SK-N-SH (cell line): Measurements from ENCODE around the gene ZNF761. TPM values are rescaled to one million over a fixed set of nuclear protein-coding genes. Genes with fewer than 3 reads are reported as not detected.
A peak's percentile ranks its signal among the peaks of the same experiment; 100 is the strongest.

Source experiments
- CTCF ChIA-PET: fragments of 300-600, 350-600 bp; formaldehyde crosslinking; extraction: SDS; loops from one replicate; lab custom pipeline; 2021; lab: Yijun Ruan, JAX
- POLR2A ChIA-PET: fragments of 350-600 bp; sonication (Branson Sonifier 250); formaldehyde crosslinking; extraction: SDS; loops from one replicate; lab custom pipeline; 2020; ENCODE audit warnings: antibody characterized with exemption, inconsistent platforms; lab: Yijun Ruan, JAX
- DNase-seq: peaks from one replicate; pipeline ENCODE4 v3.0.0; 2012
- H2AFZ ChIP-seq: fragments of 200-600 bp; sonication (generic); 2 replicates; pipeline ENCODE4 v1.8.1; 2016; ENCODE audit warnings: antibody characterized with exemption, mild to moderate bottlenecking, low read depth
- H3F3A ChIP-seq: fragments of 200-600 bp; sonication (generic); replicated peaks from 2 replicates; pipeline ENCODE3; 2016; ENCODE audit warnings: antibody characterized with exemption, mild to moderate bottlenecking; ENCODE audit not compliant: insufficient read depth
- H3K27ac ChIP-seq, 2 experiments: fragments of 200-500 bp in 1 of 2; fragments of 200-600 bp in 1 of 2; sonication (Bioruptor generic) in 1 of 2; sonication (generic), shearing (Covaris generic) in 1 of 2; 2 replicates each; pipeline versions ENCODE4 v1.5.1 to v1.6.1; 2014 to 2016; ENCODE audit warnings: low read depth in 2 of 2, inconsistent platforms in 1 of 2, low read length in 1 of 2, mild to moderate bottlenecking in 1 of 2, mixed read lengths in 1 of 2
- H3K27me3 ChIP-seq: fragments of 200-600 bp; sonication (generic), shearing (Covaris generic); 2 replicates; pipeline ENCODE4 v1.6.1; 2016; ENCODE audit warnings: mixed run types; ENCODE audit not compliant: insufficient read depth
- H3K36me3 ChIP-seq, 2 experiments: fragments of 200-500 bp in 1 of 2; fragments of 200-600 bp in 1 of 2; sonication (Bioruptor generic) in 1 of 2; sonication (generic) in 1 of 2; replicated peaks in 1 of 2; 2 replicates each; pipeline versions ENCODE3 to v1.5.1; 2014 to 2016; ENCODE audit warnings: low read length in 1 of 2, mild to moderate bottlenecking in 1 of 2; ENCODE audit not compliant: insufficient read depth in 2 of 2, control insufficient read depth in 1 of 2
- H3K4me1 ChIP-seq, 2 experiments: fragments of 200-500 bp in 1 of 2; fragments of 200-600 bp in 1 of 2; sonication (Bioruptor generic) in 1 of 2; sonication (generic), shearing (Covaris generic) in 1 of 2; 2 replicates each; pipeline versions ENCODE4 v1.5.1 to v1.6.1; 2014 to 2016; ENCODE audit warnings: low read depth in 1 of 2, low read length in 1 of 2, mixed run types in 1 of 2; ENCODE audit not compliant: insufficient read depth in 2 of 2, control insufficient read depth in 1 of 2
- H3K4me2 ChIP-seq: fragments of 200-600 bp; sonication (generic), shearing (Covaris generic); 2 replicates; pipeline ENCODE4 v1.6.1; 2017; ENCODE audit warnings: mixed run types
- H3K4me3 ChIP-seq, 2 experiments: fragments of 200-500 bp in 1 of 2; fragments of 200-600 bp in 1 of 2; sonication (Bioruptor generic) in 1 of 2; sonication (generic), shearing (Covaris generic) in 1 of 2; 2 replicates each; pipeline versions ENCODE4 v1.5.1 to v1.8.1; 2014 to 2016; ENCODE audit warnings: low read depth in 2 of 2, inconsistent platforms in 1 of 2, low read length in 1 of 2, mild to moderate bottlenecking in 1 of 2, mixed read lengths in 1 of 2, moderate library complexity in 1 of 2
- H3K79me2 ChIP-seq: fragments of 200-600 bp; sonication (generic); 2 replicates; pipeline ENCODE4 v1.8.1; 2017; ENCODE audit warnings: mild to moderate bottlenecking; ENCODE audit not compliant: insufficient read depth
- H3K9ac ChIP-seq: fragments of 200-600 bp; sonication (generic); 2 replicates; pipeline ENCODE4 v1.6.1; 2017; ENCODE audit warnings: mixed run types
- H3K9me2 ChIP-seq: fragments of 200-600 bp; sonication (generic); 2 replicates; pipeline ENCODE4 v1.6.1; 2017; ENCODE audit warnings: mixed run types
- H3K9me3 ChIP-seq: fragments of 200-600 bp; sonication (generic); 2 replicates; pipeline ENCODE4 v1.6.1; 2017; ENCODE audit warnings: mixed run types, mild to moderate bottlenecking, moderate library complexity
- H4K20me1 ChIP-seq: fragments of 200-600 bp; sonication (generic); 2 replicates; pipeline ENCODE4 v1.6.1; 2017; ENCODE audit warnings: mild to moderate bottlenecking, mixed run types; ENCODE audit not compliant: insufficient read depth
- CTCF ChIP-seq: fragments of 200-600 bp; sonication (generic); IDR thresholded peaks from 2 replicates; pipeline ENCODE4 v1.6.1; 2017; ENCODE audit warnings: antibody characterized with exemption, mild to moderate bottlenecking, moderate library complexity
- ELF1 ChIP-seq: IDR thresholded peaks from 2 replicates; pipeline ENCODE4 v1.4.0; 2012
- EP300 ChIP-seq, 2 experiments: IDR thresholded peaks; 2 replicates each; pipeline versions ENCODE4 v1.4.0 to v1.6.1; 2012; ENCODE audit warnings: borderline replicate concordance in 1 of 2, low read depth in 1 of 2, low read length in 1 of 2
- EZH2phosphoT487 ChIP-seq: fragments of 200-600 bp; sonication (generic); IDR thresholded peaks from 2 replicates; pipeline ENCODE4 v1.6.1; 2017; ENCODE audit warnings: low read depth, mixed run types, mild to moderate bottlenecking, antibody characterized with exemption, moderate library complexity, borderline replicate concordance
- FOSL2 ChIP-seq: IDR thresholded peaks from 2 replicates; pipeline ENCODE4 v1.4.0; 2012; ENCODE audit warnings: low read depth, mild to moderate bottlenecking, moderate library complexity, borderline replicate concordance
- FOXJ3 ChIP-seq: sonication (generic); formaldehyde crosslinking; IDR thresholded peaks from 2 replicates; pipeline ENCODE4 v1.5.1; 2020; ENCODE audit warnings: mild to moderate bottlenecking, missing genetic modification reagents
- FOXM1 ChIP-seq: IDR thresholded peaks from 2 replicates; pipeline ENCODE4 v1.4.0; 2012; ENCODE audit warnings: low read depth, mild to moderate bottlenecking
- IRF3 ChIP-seq: fragments of 150-350 bp; IDR thresholded peaks from 2 replicates; pipeline ENCODE4 v1.6.1; 2016; ENCODE audit warnings: mild to moderate bottlenecking, low read depth, low read length
- JUND ChIP-seq: IDR thresholded peaks from 2 replicates; pipeline ENCODE4 v1.4.0; 2012
- MAX ChIP-seq: IDR thresholded peaks from 2 replicates; pipeline ENCODE4 v1.4.0; 2012; ENCODE audit warnings: low read depth
- MEF2A ChIP-seq: IDR thresholded peaks from 2 replicates; pipeline ENCODE4 v1.4.0; 2012; ENCODE audit warnings: low read depth, borderline replicate concordance
- MXI1 ChIP-seq: IDR thresholded peaks from 2 replicates; pipeline ENCODE4 v1.6.1; 2012; ENCODE audit warnings: mild to moderate bottlenecking, low read depth, low read length, improper control_type of control experiment
- NFIC ChIP-seq: IDR thresholded peaks from 2 replicates; pipeline ENCODE4 v1.4.0; 2012; ENCODE audit warnings: borderline replicate concordance
- NRF1 ChIP-seq: IDR thresholded peaks from 2 replicates; pipeline ENCODE4 v1.6.1; 2012; ENCODE audit warnings: low read depth, mild to moderate bottlenecking, low read length
- PBX3 ChIP-seq: IDR thresholded peaks from 2 replicates; pipeline ENCODE4; 2012
- POLR2AphosphoS5 ChIP-seq: IDR thresholded peaks from 2 replicates; pipeline ENCODE4 v1.6.1; 2012; ENCODE audit warnings: low read depth, low read length
- RAD21 ChIP-seq: IDR thresholded peaks from 2 replicates; pipeline ENCODE4 v1.6.1; 2012; ENCODE audit warnings: mild to moderate bottlenecking, low read length
- RCOR1 ChIP-seq: fragments of 150-350 bp; IDR thresholded peaks from 2 replicates; pipeline ENCODE4 v1.6.1; 2017; ENCODE audit warnings: antibody characterized with exemption, low read length
- RFX5 ChIP-seq: IDR thresholded peaks from 2 replicates; pipeline ENCODE4 v1.6.1; 2012; ENCODE audit warnings: mild to moderate bottlenecking, improper control_type of control experiment, low read length
- RXRA ChIP-seq: IDR thresholded peaks from 2 replicates; pipeline ENCODE4 v1.4.0; 2012; ENCODE audit warnings: low read depth, mild to moderate bottlenecking, borderline replicate concordance
- SMC3 ChIP-seq: IDR thresholded peaks from 2 replicates; pipeline ENCODE4 v1.6.1; 2012; ENCODE audit warnings: low read depth, low read length, improper control_type of control experiment
- TAF1 ChIP-seq: IDR thresholded peaks from 2 replicates; pipeline ENCODE4 v1.6.1; 2012; ENCODE audit warnings: low read depth, mild to moderate bottlenecking, low read length, moderate library complexity, borderline replicate concordance
- TEAD4 ChIP-seq: IDR thresholded peaks from 2 replicates; pipeline ENCODE4 v1.4.0; 2012; ENCODE audit warnings: mild to moderate bottlenecking, borderline replicate concordance; ENCODE audit not compliant: insufficient read depth
- YY1 ChIP-seq: IDR thresholded peaks from 2 replicates; pipeline ENCODE4 v1.4.0; 2012; ENCODE audit warnings: low read depth, mild to moderate bottlenecking
- WGBS: methylation state at CpG from one replicate; pipeline ENCODE4 v1.1.6; 2017; ENCODE audit warnings: low lambda C conversion rate; 5-methylcytosine and 5-hydroxymethylcytosine counted together
- polyA plus RNA-seq, 3 experiments: library from polyadenylated mRNA; depleted of rRNA; stranded (reverse); fragments of >200 nt; gene quantifications; 2 replicates each; pipeline ENCODE4 v1.2.3, GENCODE V29; 2012
- TF ChIP-seq, protein P1 (sequence below): IDR thresholded peaks from 2 replicates; pipeline ENCODE4 v1.4.0; 2012; ENCODE audit warnings: low read depth, borderline replicate concordance
- TF ChIP-seq, protein P2 (sequence below): IDR thresholded peaks from 2 replicates; pipeline ENCODE4 v1.4.0; 2012; ENCODE audit warnings: low read depth, borderline replicate concordance

The ZNF761 gene
- polyA plus RNA-seq (2012; rRNA removed) = 5.9 and 8.5 TPM in 2 replicates
- polyA plus RNA-seq (2012; cell fraction: cytosol; rRNA removed) = 7.1 and 7.6 TPM in 2 replicates
- polyA plus RNA-seq (2012; cell fraction: nucleus; rRNA removed) = 6.6 and 13.1 TPM in 2 replicates

- Histone ChIP-seq H3K4me3 (peak within 1 kb of the TSS; percentile 82 to 94), H3K36me3 (peaks cover 12 to 37% of the 10 kb centered on the region in 2 experiments)
- WGBS = 18% methylated on average over 26 of the region's 46 CpGs
- POLR2A ChIA-PET = no interaction called here
- peak; percentile 89 for TF ChIP-seq POLR2AphosphoS5
- TF ChIP-seq NFIC = no peak
- TF ChIP-seq FOSL2 = no peak
- no peak for TF ChIP-seq YY1
- no peak for TF ChIP-seq EP300 (IDR thresholded peaks at IDR 0.05; ENCODE audit: borderline replicate concordance in 1 of 2, low read depth in 1 of 2, low read length in 1 of 2)
- no peak for TF ChIP-seq TEAD4
- no peak for TF ChIP-seq RCOR1
- TF ChIP-seq RAD21 = no peak
- no peak for TF ChIP-seq RFX5
- peak; percentile 92 for TF ChIP-seq MXI1
- TF ChIP-seq IRF3 = no peak
- no peak for TF ChIP-seq FOXM1
- no peak for TF ChIP-seq SMC3
- peak; percentile 38; the same call in 1 of the 2 replicates for TF ChIP-seq CTCF
- TF ChIP-seq EZH2phosphoT487 = no peak
- no peak for TF ChIP-seq MEF2A
- TF ChIP-seq, protein P1, sequence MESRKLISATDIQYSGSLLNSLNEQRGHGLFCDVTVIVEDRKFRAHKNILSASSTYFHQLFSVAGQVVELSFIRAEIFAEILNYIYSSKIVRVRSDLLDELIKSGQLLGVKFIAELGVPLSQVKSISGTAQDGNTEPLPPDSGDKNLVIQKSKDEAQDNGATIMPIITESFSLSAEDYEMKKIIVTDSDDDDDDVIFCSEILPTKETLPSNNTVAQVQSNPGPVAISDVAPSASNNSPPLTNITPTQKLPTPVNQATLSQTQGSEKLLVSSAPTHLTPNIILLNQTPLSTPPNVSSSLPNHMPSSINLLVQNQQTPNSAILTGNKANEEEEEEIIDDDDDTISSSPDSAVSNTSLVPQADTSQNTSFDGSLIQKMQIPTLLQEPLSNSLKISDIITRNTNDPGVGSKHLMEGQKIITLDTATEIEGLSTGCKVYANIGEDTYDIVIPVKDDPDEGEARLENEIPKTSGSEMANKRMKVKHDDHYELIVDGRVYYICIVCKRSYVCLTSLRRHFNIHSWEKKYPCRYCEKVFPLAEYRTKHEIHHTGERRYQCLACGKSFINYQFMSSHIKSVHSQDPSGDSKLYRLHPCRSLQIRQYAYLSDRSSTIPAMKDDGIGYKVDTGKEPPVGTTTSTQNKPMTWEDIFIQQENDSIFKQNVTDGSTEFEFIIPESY = no peak
- no peak for TF ChIP-seq RXRA
- peak; percentile 56 for TF ChIP-seq TAF1
- peak; percentile 90 for TF ChIP-seq ELF1
- no peak; the same call in 1 of the 2 replicates for TF ChIP-seq MAX
- TF ChIP-seq, protein P2, sequence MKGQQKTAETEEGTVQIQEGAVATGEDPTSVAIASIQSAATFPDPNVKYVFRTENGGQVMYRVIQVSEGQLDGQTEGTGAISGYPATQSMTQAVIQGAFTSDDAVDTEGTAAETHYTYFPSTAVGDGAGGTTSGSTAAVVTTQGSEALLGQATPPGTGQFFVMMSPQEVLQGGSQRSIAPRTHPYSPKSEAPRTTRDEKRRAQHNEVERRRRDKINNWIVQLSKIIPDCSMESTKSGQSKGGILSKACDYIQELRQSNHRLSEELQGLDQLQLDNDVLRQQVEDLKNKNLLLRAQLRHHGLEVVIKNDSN = no peak
- TF ChIP-seq PBX3 = no peak
- no peak for TF ChIP-seq FOXJ3 (CRISPR knock-in tag)
- peak; percentile 74 for TF ChIP-seq NRF1
- TF ChIP-seq JUND = no peak
- TF ChIP-seq, all 33 proteins: peak for 6
- Histone ChIP-seq H3K9me3 (no peaks in the 10 kb centered on the region), H3K9ac (peak within 1 kb of the TSS; percentile 85), H2AFZ (peak within 1 kb of the TSS; percentile 95), H3K9me2 (no peaks in the 10 kb centered on the region), H3K27me3 (no peaks in the 10 kb centered on the region), H3F3A (no peaks in the 10 kb centered on the region), H3K4me2 (peak within 1 kb of the TSS; percentile 91), H4K20me1 (no peaks in the 10 kb centered on the region), H3K27ac (peak within 1 kb of the TSS; percentile 17 to 42; a peak in 2 of 4 replicates), H3K4me1 (peaks cover 0 to 3% of the 10 kb centered on the region in 2 experiments; a peak in 1 of 4 replicates), H3K79me2 (peaks cover 17% of the 10 kb centered on the region)
- peak; percentile 94 for DNase-seq
- CTCF ChIA-PET = interaction anchor here (0.7 to 1.3 kb wide), 4 partner anchors 80 to 1609 kb away, joined by 3 to 6 read pairs (median 3); no protein-coding TSS in a partner anchor
These were observed at the start of gene ZNF761 for GRCh38 chr19:53431399-53432087. Gene ZNF761, plus strand, starts transcription at chr19:53431984. Its CDS starts 15,285 bp downstream, at chr19:53447269.
